Stomach (tissue), 4 donors: Measurements from ENCODE around the gene PLAGL1.

Source experiments
- CTCF ChIP-seq, 7 experiments: fragments of 450-650 bp in 4 of 7; fragments of 200-600 bp in 3 of 7; sonication (generic) in 3 of 7; IDR thresholded peaks; one replicate each; pipeline ENCODE4 v1.5.1; 2016 to 2019; ENCODE audit warnings: antibody characterized with exemption in 7 of 7, control low read depth in 2 of 7, mild to moderate bottlenecking in 1 of 7
- POLR2AphosphoS5 ChIP-seq, 3 donors: sonication (generic); formaldehyde crosslinking; IDR thresholded peaks; one replicate each; pipeline ENCODE4 v1.6.1; 2016; ENCODE audit warnings: antibody characterized with exemption in 3 of 3

- TF ChIP-seq POLR2AphosphoS5 (IDR thresholded peaks at IDR 0.05) (no peak), CTCF (IDR thresholded peaks at IDR 0.05) (no peak)
Measured at GRCh38 chr6:143949962-143950361, 58.1 kb downstream of the PLAGL1 start.
